Stimulated activated effector memory CD8-positive, alpha-beta T cell treated with anti-CD3 and anti-CD28 coated beads, Interleukin-12 subunit alpha, Interleukin-12 subunit beta, amount 100 ng/mL, for 72 hours (primary cell): ENCODE results near the gene USPL1.

Experiments used
- ATAC-seq: fragments of 150-1000 bp; cut with Tn5 transposase; 2 replicates; pipeline ENCODE4 v1.10.0; 2021
- DNase-seq, 2 donors: peaks; one replicate each; pipeline ENCODE4 v3.0.0; 2021 to 2022; ENCODE audit warnings: low spot score in 2 of 2
- H3K27ac Mint-ChIP-seq: one replicate; pipeline ENCODE4 v1.8.0; 2022; ENCODE audit warnings: mild to moderate bottlenecking, mixed read lengths
- H3K36me3 Mint-ChIP-seq: one replicate; pipeline ENCODE4 v1.8.0; 2022; ENCODE audit warnings: mild to moderate bottlenecking, mixed read lengths
- H3K4me1 Mint-ChIP-seq: one replicate; pipeline ENCODE4 v1.8.0; 2022; ENCODE audit warnings: mixed read lengths
- H3K4me3 Mint-ChIP-seq: one replicate; pipeline ENCODE4 v1.8.0; 2022; ENCODE audit warnings: mild to moderate bottlenecking, mixed read lengths
- H3K9me3 Mint-ChIP-seq: one replicate; pipeline ENCODE4 v1.8.0; 2022; ENCODE audit warnings: mixed read lengths

The USPL1 gene

GRCh38 chr13:30617315-30618185, at the start of gene USPL1:
Gene USPL1, plus strand, starts transcription at chr13:30617920. Its CDS starts 3,221 bp downstream, at chr13:30621141.
- H3K4me1 Mint-ChIP-seq = no peaks in the 10 kb centered on the region
- no peak within 1 kb of the TSS for H3K4me3 Mint-ChIP-seq
- H3K36me3 Mint-ChIP-seq = peaks cover 25% of the 10 kb centered on the region
- DNase-seq = peak; percentile 94 to 100
- H3K27ac Mint-ChIP-seq = no peak within 1 kb of the TSS
- ATAC-seq = peak; percentile 95
- no peaks in the 10 kb centered on the region for H3K9me3 Mint-ChIP-seq

GRCh38 chr13:30569901-30570576, 47.7 kb upstream of the USPL1 start:
- no peak overlapping the region for H3K4me3 Mint-ChIP-seq
- peaks cover 28% of the 10 kb centered on the region for H3K4me1 Mint-ChIP-seq
- ATAC-seq (peak; percentile 80), DNase-seq (peak in 1 of 2 donors; percentile 52)
- H3K9me3 Mint-ChIP-seq = no peaks in the 10 kb centered on the region
- no peaks in the 10 kb centered on the region for H3K36me3 Mint-ChIP-seq
- H3K27ac Mint-ChIP-seq = no peak overlapping the region

GRCh38 chr13:30570691-30571090, 47.0 kb upstream of the USPL1 start:
- no peak overlapping the region for H3K4me3 Mint-ChIP-seq
- DNase-seq (no peak), ATAC-seq (no peak)
- H3K9me3 Mint-ChIP-seq = no peaks in the 10 kb centered on the region
- peaks cover 28% of the 10 kb centered on the region for H3K4me1 Mint-ChIP-seq
- H3K36me3 Mint-ChIP-seq = no peaks in the 10 kb centered on the region
- H3K27ac Mint-ChIP-seq = no peak overlapping the region

GRCh38 chr13:30572859-30573275, 44.9 kb upstream of the USPL1 start:
- Mint-ChIP-seq H3K4me1 (peaks cover 39% of the 10 kb centered on the region), H3K27ac (peak overlapping the region; percentile 78), H3K4me3 (peak overlapping the region; percentile 54), H3K9me3 (no peaks in the 10 kb centered on the region), H3K36me3 (peaks cover 5% of the 10 kb centered on the region)
- DNase-seq (peak in 1 of 2 donors; percentile 25), ATAC-seq (no peak)

- Mint-ChIP-seq H3K36me3 (peaks cover 5% of the 10 kb centered on the region), H3K9me3 (no peaks in the 10 kb centered on the region), H3K4me3 (no peak overlapping the region), H3K4me1 (peaks cover 30% of the 10 kb centered on the region), H3K27ac (no peak overlapping the region)
- ATAC-seq (peak; percentile 54), DNase-seq (no peak)
Measured at GRCh38 chr13:30576528-30576927, 41.2 kb upstream of the USPL1 start.

GRCh38 chr13:30577401-30577852, 40.3 kb upstream of the USPL1 start:
- Mint-ChIP-seq H3K9me3 (no peaks in the 10 kb centered on the region), H3K4me3 (no peak overlapping the region), H3K4me1 (peaks cover 28% of the 10 kb centered on the region), H3K27ac (no peak overlapping the region), H3K36me3 (peaks cover 5% of the 10 kb centered on the region)
- peak; percentile 99 for ATAC-seq
- DNase-seq = peak; percentile 17 to 75

GRCh38 chr13:30580852-30581502, 36.7 kb upstream of the USPL1 start:
- ATAC-seq = no peak
- H3K4me3 Mint-ChIP-seq = no peak overlapping the region
- peaks cover 5% of the 10 kb centered on the region for H3K36me3 Mint-ChIP-seq
- H3K27ac Mint-ChIP-seq = no peak overlapping the region
- H3K9me3 Mint-ChIP-seq = no peaks in the 10 kb centered on the region
- DNase-seq = no peak
- H3K4me1 Mint-ChIP-seq = peaks cover 23% of the 10 kb centered on the region

GRCh38 chr13:30581582-30581981, 36.1 kb upstream of the USPL1 start:
- H3K4me1 Mint-ChIP-seq = peaks cover 19% of the 10 kb centered on the region
- H3K27ac Mint-ChIP-seq = no peak overlapping the region
- DNase-seq (no peak), ATAC-seq (no peak)
- H3K36me3 Mint-ChIP-seq = peaks cover 5% of the 10 kb centered on the region
- H3K9me3 Mint-ChIP-seq = no peaks in the 10 kb centered on the region
- no peak overlapping the region for H3K4me3 Mint-ChIP-seq

GRCh38 chr13:30584051-30584731, 33.5 kb upstream of the USPL1 start:
- ATAC-seq = no peak
- H3K9me3 Mint-ChIP-seq = no peaks in the 10 kb centered on the region

GRCh38 chr13:30585748-30586262, 31.9 kb upstream of the USPL1 start:
- Mint-ChIP-seq H3K27ac (no peak overlapping the region), H3K4me1 (no peaks in the 10 kb centered on the region), H3K9me3 (no peaks in the 10 kb centered on the region), H3K4me3 (no peak overlapping the region), H3K36me3 (no peaks in the 10 kb centered on the region)
- ATAC-seq = no peak
- DNase-seq = no peak

More at GRCh38 chr13:30584051-30584731, 33.5 kb upstream of the USPL1 start:
- Mint-ChIP-seq H3K36me3 (no peaks in the 10 kb centered on the region), H3K4me3 (no peak overlapping the region), H3K4me1 (no peaks in the 10 kb centered on the region), H3K27ac (no peak overlapping the region)
- DNase-seq = no peak

- ATAC-seq (no peak), DNase-seq (no peak)
- Mint-ChIP-seq H3K9me3 (no peaks in the 10 kb centered on the region), H3K27ac (no peak overlapping the region), H3K4me1 (no peaks in the 10 kb centered on the region), H3K36me3 (no peaks in the 10 kb centered on the region), H3K4me3 (no peak overlapping the region)
Measured at GRCh38 chr13:30587231-30587630, 30.5 kb upstream of the USPL1 start.

GRCh38 chr13:30587739-30588138, 30.0 kb upstream of the USPL1 start:
- Mint-ChIP-seq H3K4me3 (no peak overlapping the region), H3K27ac (no peak overlapping the region), H3K36me3 (no peaks in the 10 kb centered on the region), H3K4me1 (no peaks in the 10 kb centered on the region), H3K9me3 (no peaks in the 10 kb centered on the region)
- no peak for ATAC-seq
- DNase-seq = no peak

GRCh38 chr13:30593001-30593400, 24.7 kb upstream of the USPL1 start:
- Mint-ChIP-seq H3K27ac (no peak overlapping the region), H3K36me3 (no peaks in the 10 kb centered on the region), H3K4me3 (no peak overlapping the region), H3K9me3 (no peaks in the 10 kb centered on the region), H3K4me1 (no peaks in the 10 kb centered on the region)
- DNase-seq = no peak
- ATAC-seq = no peak

- no peak overlapping the region for H3K27ac Mint-ChIP-seq
- no peaks in the 10 kb centered on the region for H3K36me3 Mint-ChIP-seq
- H3K4me3 Mint-ChIP-seq = no peak overlapping the region
- H3K4me1 Mint-ChIP-seq = no peaks in the 10 kb centered on the region
- DNase-seq (no peak), ATAC-seq (no peak)
- H3K9me3 Mint-ChIP-seq = no peaks in the 10 kb centered on the region
Measured at GRCh38 chr13:30600496-30600895, 17.2 kb upstream of the USPL1 start.

- Mint-ChIP-seq H3K36me3 (no peaks in the 10 kb centered on the region), H3K9me3 (no peaks in the 10 kb centered on the region), H3K27ac (no peak overlapping the region), H3K4me3 (no peak overlapping the region), H3K4me1 (no peaks in the 10 kb centered on the region)
- ATAC-seq (no peak), DNase-seq (no peak)
Measured at GRCh38 chr13:30601836-30602235, 15.9 kb upstream of the USPL1 start.
